ENCODE measurements around the gene IL6.
"Not testable (repeated sequence)": the region's sequence is repeated elsewhere in the genome, so short reads cannot be mapped to it uniquely, and the experiment has no call there.

The IL6 gene

DNA sequence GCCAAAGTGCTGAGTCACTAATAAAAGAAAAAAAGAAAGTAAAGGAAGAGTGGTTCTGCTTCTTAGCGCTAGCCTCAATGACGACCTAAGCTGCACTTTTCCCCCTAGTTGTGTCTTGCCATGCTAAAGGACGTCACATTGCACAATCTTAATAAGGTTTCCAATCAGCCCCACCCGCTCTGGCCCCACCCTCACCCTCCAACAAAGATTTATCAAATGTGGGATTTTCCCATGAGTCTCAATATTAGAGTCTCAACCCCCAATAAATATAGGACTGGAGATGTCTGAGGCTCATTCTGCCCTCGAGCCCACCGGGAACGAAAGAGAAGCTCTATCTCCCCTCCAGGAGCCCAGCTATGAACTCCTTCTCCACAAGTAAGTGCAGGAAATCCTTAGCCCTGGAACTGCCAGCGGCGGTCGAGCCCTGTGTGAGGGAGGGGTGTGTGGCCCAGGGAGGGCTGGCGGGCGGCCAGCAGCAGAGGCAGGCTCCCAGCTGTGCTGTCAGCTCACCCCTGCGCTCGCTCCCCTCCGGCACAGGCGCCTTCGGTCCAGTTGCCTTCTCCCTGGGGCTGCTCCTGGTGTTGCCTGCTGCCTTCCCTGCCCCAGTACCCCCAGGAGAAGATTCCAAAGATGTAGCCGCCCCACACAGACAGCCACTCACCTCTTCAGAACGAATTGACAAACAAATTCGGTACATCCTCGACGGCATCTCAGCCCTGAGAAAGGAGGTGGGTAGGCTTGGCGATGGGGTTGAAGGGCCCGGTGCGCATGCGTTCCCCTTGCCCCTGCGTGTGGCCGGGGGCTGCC is at the start of gene IL6:
IL6 (plus strand) TSS at position 294 of the 807 bp plus-strand sequence; CDS start at position 357, 63 bp downstream.
- DNase-seq: peak in 1 of 2 experiments; percentile 39

- not testable (repeated sequence) for DNase-seq
Observed at GRCh38 chr7:22677263-22677662, 49.7 kb upstream of the IL6 start.

DNA sequence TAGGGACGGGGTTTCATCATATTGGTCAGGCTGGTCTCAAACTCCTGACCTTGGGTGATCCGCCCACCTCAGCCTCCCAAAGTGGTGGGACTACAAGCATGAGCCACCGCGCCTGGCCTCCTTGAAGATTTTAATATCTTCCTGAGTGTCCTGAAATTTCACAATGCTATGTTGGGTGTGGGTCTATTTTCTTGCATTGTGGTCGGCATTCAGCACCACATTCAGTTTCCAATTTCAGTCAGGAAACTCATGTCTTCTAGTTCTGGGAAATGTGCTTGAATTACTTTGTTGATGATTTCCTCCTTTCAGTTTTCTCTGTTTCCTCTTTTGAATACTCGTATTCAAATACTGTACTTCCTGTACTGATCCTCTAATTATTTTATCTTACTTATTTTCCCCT is 49.3 kb upstream of the IL6 start:
- DNase-seq: no peak

DNA sequence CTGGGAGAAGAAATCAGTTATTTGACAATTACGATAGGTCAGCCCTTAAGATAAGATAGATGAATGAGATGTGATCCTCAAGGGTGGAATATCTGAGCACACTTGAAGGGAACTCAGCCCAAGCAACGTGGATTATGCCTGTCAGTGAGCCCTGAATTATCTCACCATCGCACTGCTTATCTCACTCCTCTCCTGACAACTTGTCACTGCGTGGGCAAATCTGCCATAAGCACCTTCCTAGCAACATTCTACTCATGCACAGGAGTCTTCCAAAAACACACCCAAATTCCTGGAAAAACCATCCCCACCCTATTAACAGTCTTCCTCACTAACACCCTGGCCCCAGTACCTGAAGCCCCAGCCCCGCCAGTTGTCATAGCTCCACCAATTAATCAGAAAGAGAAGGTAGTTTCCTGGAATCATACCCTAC is 46.5 kb upstream of the IL6 start:
- DNase-seq: no peak

DNA sequence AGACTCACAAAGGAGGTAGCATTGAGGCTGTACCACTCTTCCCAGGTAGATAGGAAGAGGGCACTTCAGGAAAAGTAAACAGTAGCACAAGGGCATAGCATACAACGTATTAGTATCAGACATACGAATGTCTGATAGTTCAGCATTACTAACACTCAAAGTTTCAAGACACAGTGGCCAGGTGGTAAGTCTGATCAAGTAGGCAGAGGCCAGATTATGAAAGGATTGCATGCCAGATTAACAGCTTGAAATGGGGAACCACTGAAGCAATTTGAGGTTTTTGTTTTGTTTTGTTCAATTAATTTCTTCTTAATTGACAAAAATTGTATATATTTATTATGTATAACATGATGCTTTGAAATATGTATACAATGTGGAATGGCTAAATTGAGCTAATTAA is 45.7 kb upstream of the IL6 start:
- DNase-seq: no peak

GRCh38 chr7:22681852-22682657 is 44.9 kb upstream of the IL6 start:
- no peak for DNase-seq

DNA sequence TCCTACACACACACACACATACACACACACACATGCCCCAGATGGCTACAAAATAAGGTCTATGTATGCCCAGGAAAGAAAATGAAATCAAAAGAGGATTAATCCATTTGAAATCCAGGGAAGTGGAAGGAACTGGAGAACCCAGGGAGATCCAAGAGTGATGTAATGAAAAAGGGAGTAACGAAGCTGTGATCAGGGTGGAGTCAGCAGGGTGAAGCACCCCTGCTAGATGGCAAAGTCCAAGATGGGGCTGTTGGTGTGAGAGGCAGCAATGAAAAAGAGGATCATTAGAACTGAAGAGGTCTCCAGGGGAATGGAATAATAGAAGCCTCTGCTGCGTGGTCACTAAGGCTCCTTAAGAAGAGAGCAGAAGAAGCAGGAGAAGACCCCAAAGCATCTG is 43.6 kb upstream of the IL6 start:
- DNase-seq: no peak

DNA sequence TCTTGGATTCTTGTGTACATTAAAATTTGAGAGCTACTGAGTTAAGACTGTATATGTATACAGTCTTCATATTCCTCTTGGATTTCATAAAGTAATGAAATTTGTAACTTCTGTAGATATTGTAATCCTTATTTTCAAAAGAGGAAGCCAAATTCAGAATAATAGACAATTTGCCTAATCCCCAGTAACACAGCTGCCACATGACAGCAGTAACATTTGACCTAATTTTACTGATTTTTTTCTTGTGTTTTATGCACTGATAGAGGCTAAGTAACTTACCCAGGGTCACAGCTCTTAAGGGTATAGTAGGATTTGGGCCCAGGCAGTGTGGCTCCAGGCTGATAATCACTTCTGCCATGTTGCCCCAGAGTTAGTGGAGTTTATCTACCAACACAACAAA is 40.4 kb upstream of the IL6 start:
- no peak for DNase-seq

- no peak for DNase-seq
Observed at GRCh38 chr7:22688084-22688483, 38.9 kb upstream of the IL6 start.

DNA sequence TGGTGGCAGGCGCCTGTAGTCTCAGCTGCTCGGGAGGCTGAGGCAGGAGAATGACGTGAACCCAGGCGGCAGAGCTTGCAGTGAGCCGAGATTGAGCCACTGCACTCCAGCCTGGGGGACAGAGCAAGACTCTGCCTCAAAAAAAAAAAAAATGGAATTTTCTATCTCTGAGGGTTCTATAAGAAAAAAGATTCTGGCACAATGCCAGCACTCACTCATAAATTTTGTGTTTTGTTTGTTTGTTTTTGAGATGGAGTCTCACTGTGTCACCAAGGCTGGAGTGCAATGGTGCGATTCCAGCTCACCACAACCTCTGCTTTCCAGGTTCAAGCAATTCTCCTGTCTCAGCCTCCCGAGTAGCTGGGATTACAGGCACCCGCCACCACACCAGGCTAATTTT is 38.1 kb upstream of the IL6 start:
- not testable (repeated sequence) for DNase-seq

GRCh38 chr7:22694597-22695207 is 32.3 kb upstream of the IL6 start:
- no peak for DNase-seq

DNA sequence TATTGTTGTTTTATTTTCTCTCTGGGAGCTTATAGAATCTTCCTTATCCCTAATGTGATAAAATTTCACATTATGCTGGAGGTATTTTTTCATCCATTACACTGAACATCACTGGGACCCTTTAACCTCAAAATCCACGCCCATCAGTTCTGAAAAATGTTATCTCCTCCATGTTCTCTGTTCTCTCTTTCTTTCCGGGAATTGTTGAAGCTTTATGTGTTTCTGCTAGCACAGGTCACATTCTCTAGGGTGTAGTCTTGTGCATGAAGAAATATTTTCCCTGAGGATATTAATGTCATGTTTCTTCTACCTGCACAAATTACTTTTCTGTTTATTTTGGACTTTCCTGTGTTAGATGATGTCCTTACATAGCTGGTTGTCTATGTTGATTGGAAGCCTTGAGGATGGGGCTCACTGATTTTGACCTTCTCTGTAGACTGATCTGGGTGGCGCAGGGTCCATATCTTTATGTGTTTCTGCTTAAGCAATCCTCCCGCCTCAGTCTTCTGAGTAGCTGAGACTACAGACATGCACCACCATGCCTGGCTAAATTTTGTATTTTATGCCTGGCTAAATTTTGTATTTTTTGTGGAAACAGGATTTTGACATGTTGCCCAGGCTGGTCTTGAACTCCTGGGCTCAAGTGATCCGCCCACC is 31.4 kb upstream of the IL6 start:
- DNase-seq: no peak

- no peak for DNase-seq
Observed at GRCh38 chr7:22696541-22697228, 30.3 kb upstream of the IL6 start.

DNA sequence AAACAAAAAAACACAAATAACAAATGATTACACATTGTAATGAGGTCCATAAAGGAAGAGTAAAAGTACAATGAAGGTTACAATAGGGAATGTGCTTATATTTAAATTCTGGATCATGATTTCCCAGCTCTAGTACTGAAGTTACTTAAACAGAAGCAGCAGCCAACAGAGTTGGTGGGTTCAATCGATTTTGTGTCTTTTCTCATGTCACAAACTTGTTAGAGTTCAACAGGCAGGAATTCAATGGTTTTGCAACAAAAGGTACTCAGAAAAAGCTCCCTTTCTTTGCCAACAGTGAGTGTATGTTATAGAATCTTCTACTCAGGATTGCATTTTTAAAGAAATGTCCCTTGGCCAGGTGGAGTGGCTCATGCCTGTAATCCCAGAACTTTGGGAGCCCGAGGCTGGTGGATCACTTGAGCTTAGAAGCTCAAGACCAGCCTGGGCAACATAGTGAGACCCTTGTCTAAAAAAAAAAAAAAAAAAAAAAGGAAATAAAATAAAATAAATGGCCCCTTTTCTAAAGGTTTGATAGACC is 29.6 kb upstream of the IL6 start:
- DNase-seq: no peak

DNA sequence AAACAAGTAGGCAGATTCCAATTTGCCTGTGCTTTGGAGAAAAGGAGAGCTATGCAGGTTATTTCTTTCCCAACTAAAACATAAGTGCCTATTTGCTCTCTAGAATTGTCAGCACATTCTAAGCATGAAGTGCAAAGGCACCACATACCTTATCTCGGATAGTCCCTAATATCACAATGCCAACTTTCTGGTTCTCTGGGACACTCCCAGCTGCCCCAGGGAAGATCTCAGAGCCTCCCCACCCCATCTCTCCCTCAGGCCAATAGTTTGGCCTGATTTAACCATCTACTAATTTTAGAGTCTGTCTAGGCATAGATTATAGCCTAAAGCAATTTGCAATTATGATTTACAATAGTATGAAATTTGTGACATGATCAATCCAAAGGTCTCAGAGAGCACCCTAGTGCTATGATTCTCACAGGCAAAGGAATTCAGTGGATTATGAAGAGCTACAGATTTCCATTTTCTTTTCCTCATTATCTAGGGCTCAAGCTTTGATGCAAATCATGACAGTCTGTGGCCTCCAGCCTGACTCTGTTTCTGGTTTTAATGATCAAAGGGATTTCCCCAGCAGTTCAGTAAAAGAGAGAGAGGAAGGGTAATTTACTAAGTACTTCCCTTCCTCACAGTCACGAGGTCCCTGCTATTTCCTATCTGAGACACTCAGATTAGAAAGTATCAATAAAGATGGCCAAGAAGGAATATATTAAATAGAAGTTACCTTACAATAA is 29.0 kb upstream of the IL6 start:
- DNase-seq: peak in 1 of 2 experiments; percentile 10

DNA sequence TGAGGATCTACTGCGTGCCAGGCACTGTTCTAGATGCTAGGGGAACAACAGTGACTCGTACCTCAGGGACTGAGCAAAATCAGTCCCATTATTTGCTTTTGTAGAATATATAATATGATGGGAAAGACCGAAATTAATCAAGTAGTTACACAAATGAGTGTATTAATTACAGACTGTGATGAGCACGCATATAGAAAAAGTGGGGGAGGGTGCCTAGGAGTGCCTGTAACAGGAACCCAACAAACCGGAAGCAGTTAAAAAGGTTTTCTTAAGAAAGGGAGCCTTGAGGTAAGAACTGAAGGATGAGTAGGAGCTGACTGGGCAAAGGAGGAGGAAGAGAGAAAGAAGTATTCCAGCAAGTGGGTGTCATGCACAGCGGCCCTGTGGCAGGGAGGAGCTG is 28.2 kb upstream of the IL6 start:
- no peak for DNase-seq

GRCh38 chr7:22700559-22701002 is 26.4 kb upstream of the IL6 start:
- DNase-seq: no peak

DNA sequence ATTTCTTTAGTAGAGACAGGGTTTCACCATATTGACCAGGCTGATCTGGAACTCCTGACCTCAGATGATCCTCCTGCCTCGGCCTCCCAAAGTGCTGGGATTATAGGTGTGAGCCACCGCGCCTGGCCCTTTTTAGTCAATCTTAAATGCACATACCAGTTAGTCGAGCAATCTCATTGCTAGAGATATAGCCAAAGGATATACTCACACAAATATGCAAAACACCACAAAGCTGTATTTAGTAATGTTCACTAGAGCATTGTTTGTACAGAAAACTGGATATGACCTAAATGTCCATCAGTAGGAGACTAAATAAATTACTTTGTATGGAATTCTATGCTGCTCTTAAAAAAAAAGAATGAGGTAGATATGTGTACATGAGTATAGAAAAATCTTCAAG is 24.5 kb upstream of the IL6 start:
- peak in 1 of 2 experiments; percentile 23 for DNase-seq

DNA sequence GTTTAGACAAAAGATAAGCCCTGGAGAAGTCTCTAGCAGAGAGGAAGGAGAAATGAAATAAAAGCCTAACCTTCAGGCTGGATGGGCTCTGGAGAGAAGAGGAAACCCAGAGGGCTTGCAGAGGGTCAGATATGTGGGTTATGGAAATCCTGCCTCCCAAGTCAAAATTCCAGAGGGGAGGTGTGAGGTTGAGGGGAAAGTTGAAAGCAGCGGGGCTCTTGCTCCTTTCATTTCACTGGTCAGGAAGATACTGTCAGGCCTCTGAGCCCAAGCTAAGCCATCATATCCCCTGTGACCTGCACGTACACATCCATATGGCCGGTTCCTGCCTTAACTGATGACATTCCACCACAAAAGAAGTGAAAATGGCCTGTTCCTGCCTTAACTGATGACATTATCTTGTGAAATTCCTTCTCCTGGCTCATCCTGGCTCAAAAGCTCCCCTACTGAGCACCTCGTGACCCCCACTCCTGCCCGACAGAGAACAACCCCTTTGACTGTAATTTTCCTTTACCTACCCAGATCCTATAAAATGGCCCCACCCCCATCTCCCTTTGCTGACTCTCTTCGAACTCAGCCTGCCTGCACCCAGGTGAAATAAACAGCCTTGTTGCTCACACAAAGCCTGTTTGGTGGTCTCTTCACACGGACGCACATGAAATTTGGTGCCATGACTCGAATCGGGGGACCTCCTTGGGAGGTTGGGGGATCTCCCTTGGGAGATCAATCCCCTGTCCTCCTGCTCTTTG is 23.7 kb upstream of the IL6 start:
- not testable (repeated sequence) for DNase-seq

DNA sequence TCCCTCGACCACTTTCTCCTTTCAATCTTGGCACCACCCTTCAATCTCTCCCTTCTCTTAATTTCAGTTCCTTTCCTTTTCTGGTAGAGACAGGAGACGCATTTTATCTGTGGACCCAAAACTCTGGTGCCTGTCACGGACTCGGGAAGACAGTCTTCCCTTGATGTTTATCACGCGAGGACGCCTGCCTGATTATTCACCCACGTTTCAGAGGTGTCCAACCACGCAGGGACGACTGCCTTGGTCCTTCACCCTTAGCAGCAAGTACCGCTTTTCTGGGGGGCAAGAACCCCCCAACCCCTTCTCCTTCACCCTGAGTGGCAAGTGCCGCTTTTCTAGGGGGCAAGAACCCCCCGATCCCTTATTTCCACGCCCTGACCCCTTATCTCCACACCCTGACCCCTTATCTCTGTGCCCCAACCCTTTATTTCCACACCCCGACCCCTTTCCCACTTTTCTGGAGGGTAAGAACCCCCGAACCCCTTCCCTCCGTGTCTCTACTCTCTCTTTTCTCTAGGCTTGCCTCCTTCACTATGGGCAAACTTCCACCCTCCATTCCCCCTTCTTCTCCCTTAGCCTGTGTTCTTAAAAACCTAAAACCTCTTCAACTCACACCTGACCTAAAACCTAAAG is 22.9 kb upstream of the IL6 start:
- not testable (repeated sequence) for DNase-seq

Data from NCI-H526 (cell line).